ENCODE measurements around the gene FAM170B.

Gene FAM170B

GRCh38 chr10:49133706-49134248, at the start of gene FAM170B:
Gene FAM170B, minus strand, starts transcription at chr10:49134021. Its CDS starts 103 bp downstream, at chr10:49133918.
- DNase-seq (ENCODE audit: low spot score) = no peak

- DNase-seq (ENCODE audit: low spot score) = no peak
Measured at GRCh38 chr10:49182776-49183175, 49.0 kb upstream of the FAM170B start.

- no peak for DNase-seq (ENCODE audit: low spot score)
Measured at GRCh38 chr10:49180444-49180860, 46.6 kb upstream of the FAM170B start.

- DNase-seq (ENCODE audit: low spot score) = no peak
Measured at GRCh38 chr10:49179699-49180443, 46.0 kb upstream of the FAM170B start.

- DNase-seq (ENCODE audit: low spot score) = no peak
Measured at GRCh38 chr10:49178489-49179471, 45.0 kb upstream of the FAM170B start.

GRCh38 chr10:49177391-49178355, 43.9 kb upstream of the FAM170B start:
- peak; percentile 89 for DNase-seq (ENCODE audit: low spot score)

- DNase-seq (ENCODE audit: low spot score) = no peak
Measured at GRCh38 chr10:49176310-49177268, 42.8 kb upstream of the FAM170B start.

- no peak for DNase-seq (ENCODE audit: low spot score)
Measured at GRCh38 chr10:49175587-49176309, 41.9 kb upstream of the FAM170B start.

GRCh38 chr10:49174926-49175500, 41.2 kb upstream of the FAM170B start:
- no peak for DNase-seq (ENCODE audit: low spot score)

GRCh38 chr10:49174261-49174925, 40.6 kb upstream of the FAM170B start:
- no peak for DNase-seq (ENCODE audit: low spot score)

- no peak for DNase-seq (ENCODE audit: low spot score)
Measured at GRCh38 chr10:49173853-49174252, 40.0 kb upstream of the FAM170B start.

GRCh38 chr10:49173201-49173772, 39.5 kb upstream of the FAM170B start:
- DNase-seq (ENCODE audit: low spot score) = no peak

GRCh38 chr10:49172777-49173132, 38.9 kb upstream of the FAM170B start:
- no peak for DNase-seq (ENCODE audit: low spot score)

- DNase-seq (ENCODE audit: low spot score) = no peak
Measured at GRCh38 chr10:49172061-49172776, 38.4 kb upstream of the FAM170B start.

GRCh38 chr10:49171326-49172060, 37.7 kb upstream of the FAM170B start:
- no peak for DNase-seq (ENCODE audit: low spot score)

- DNase-seq (ENCODE audit: low spot score) = no peak
Measured at GRCh38 chr10:49170632-49171325, 37.0 kb upstream of the FAM170B start.
